ENCODE results near the gene SMIM45.
A peak's percentile ranks its signal among the peaks of the same experiment; 100 is the strongest.

The SMIM45 gene

GRCh38 chr22:41966607-41967240 lies 14.8 kb downstream of the SMIM45 start:
- DNase-seq (ENCODE audit: low read depth in 2 of 2, low spot score in 1 of 2): no peak

- no peak for DNase-seq (ENCODE audit: low read depth in 2 of 2, low spot score in 1 of 2)
Measured at GRCh38 chr22:41968601-41969000, 16.7 kb downstream of the SMIM45 start.

GRCh38 chr22:41969110-41969646 lies 17.2 kb downstream of the SMIM45 start, which contains the start of gene SEPTIN3:
Gene SEPTIN3 (plus strand): TSS chr22:41969443. CDS start chr22:41971493, 2,050 bp downstream.
- DNase-seq (ENCODE audit: low read depth in 2 of 2, low spot score in 1 of 2): no peak

- DNase-seq (ENCODE audit: low read depth in 2 of 2, low spot score in 1 of 2): no peak
Measured at GRCh38 chr22:41970601-41971000, 18.7 kb downstream of the SMIM45 start.

GRCh38 chr22:41971431-41971830 lies 19.5 kb downstream of the SMIM45 start:
- no peak for DNase-seq (ENCODE audit: low read depth in 2 of 2, low spot score in 1 of 2)

GRCh38 chr22:41974691-41975290 lies 22.8 kb downstream of the SMIM45 start:
- DNase-seq (ENCODE audit: low read depth in 2 of 2, low spot score in 1 of 2): no peak

- no peak for DNase-seq (ENCODE audit: low read depth in 2 of 2, low spot score in 1 of 2)
Measured at GRCh38 chr22:41975299-41976069, 23.5 kb downstream of the SMIM45 start.

- peak in 1 of 2 donors; percentile 8 for DNase-seq (ENCODE audit: low read depth in 2 of 2, low spot score in 1 of 2)
Measured at GRCh38 chr22:41976070-41976901, 24.3 kb downstream of the SMIM45 start.

GRCh38 chr22:41976961-41977566 lies 25.1 kb downstream of the SMIM45 start:
- no peak for DNase-seq (ENCODE audit: low read depth in 2 of 2, low spot score in 1 of 2)

- no peak for DNase-seq (ENCODE audit: low read depth in 2 of 2, low spot score in 1 of 2)
Measured at GRCh38 chr22:41978732-41979131, 26.8 kb downstream of the SMIM45 start.

GRCh38 chr22:41979423-41980250 lies 27.7 kb downstream of the SMIM45 start:
- no peak for DNase-seq (ENCODE audit: low read depth in 2 of 2, low spot score in 1 of 2)

- DNase-seq (ENCODE audit: low read depth in 2 of 2, low spot score in 1 of 2): no peak
Measured at GRCh38 chr22:41982865-41983264, 30.9 kb downstream of the SMIM45 start.

GRCh38 chr22:41983513-41984405 lies 31.8 kb downstream of the SMIM45 start:
- no peak for DNase-seq (ENCODE audit: low read depth in 2 of 2, low spot score in 1 of 2)

- no peak for DNase-seq (ENCODE audit: low read depth in 2 of 2, low spot score in 1 of 2)
Measured at GRCh38 chr22:41987276-41987675, 35.3 kb downstream of the SMIM45 start.

GRCh38 chr22:41989246-41989645 lies 37.3 kb downstream of the SMIM45 start:
- DNase-seq (ENCODE audit: low read depth in 2 of 2, low spot score in 1 of 2): no peak

- no peak for DNase-seq (ENCODE audit: low read depth in 2 of 2, low spot score in 1 of 2)
Measured at GRCh38 chr22:41991111-41991510, 39.2 kb downstream of the SMIM45 start.

- DNase-seq (ENCODE audit: low read depth in 2 of 2, low spot score in 1 of 2): no peak
Measured at GRCh38 chr22:41992496-41992895, 40.5 kb downstream of the SMIM45 start.

GRCh38 chr22:41995211-41995610 lies 43.3 kb downstream of the SMIM45 start:
- no peak for DNase-seq (ENCODE audit: low read depth in 2 of 2, low spot score in 1 of 2)

- no peak for DNase-seq (ENCODE audit: low read depth in 2 of 2, low spot score in 1 of 2)
Measured at GRCh38 chr22:41996826-41997225, 44.9 kb downstream of the SMIM45 start.

Measured in stimulated activated CD8-positive, alpha-beta memory T cell treated with anti-CD3 and anti-CD28 coated beads, Interleukin-4, amount 100 ng/mL, for 4 hours (primary cell).